Left ventricle myocardium inferior (tissue), 1 donor: Measurements from ENCODE around the gene LDAH. TPM values are rescaled to one million over a fixed set of nuclear protein-coding genes. Genes with fewer than 3 reads are reported as not detected.

Experiments used
- DNase-seq: peaks from one replicate; pipeline ENCODE4 v3.0.0-alpha.2; 2020
- H3K27ac ChIP-seq: fragments of 200-600 bp; replicated peaks from 2 replicates; pipeline ENCODE4 v1.8.0; 2021
- H3K27me3 ChIP-seq: fragments of 200-600 bp; 2 replicates; pipeline ENCODE4 v1.8.0; 2021; ENCODE audit warnings: low read depth
- H3K36me3 ChIP-seq: fragments of 200-600 bp; 2 replicates; pipeline ENCODE4 v1.8.0; 2021
- H3K4me1 ChIP-seq: fragments of 200-600 bp; 2 replicates; pipeline ENCODE4 v1.8.0; 2021
- H3K4me3 ChIP-seq: fragments of 200-600 bp; 2 replicates; pipeline ENCODE4 v1.8.0; 2021; ENCODE audit warnings: mild to moderate bottlenecking, moderate library complexity
- H3K9me3 ChIP-seq: fragments of 200-600 bp; replicated peaks from 2 replicates; pipeline ENCODE4 v1.8.0; 2021
- CTCF ChIP-seq: fragments of 200-600 bp; IDR thresholded peaks from 2 replicates; pipeline ENCODE4 v1.8.0; 2021; ENCODE audit warnings: antibody characterized with exemption, mild to moderate bottlenecking, borderline replicate concordance
- intact Hi-C: fragments of 100-400 bp; cut with micrococcal nuclease; formaldehyde crosslinking; loops from one replicate; pipeline ENCODE4 v1.11.0; 2022
- total RNA-seq: library from RNA; stranded (reverse); fragmentation: NEBNext Ultra II Directional; extraction: Animal tissue kit (Norgen Biotek cat#: 25700); gene quantifications from one replicate; pipeline ENCODE4 v1.2.1, GENCODE V29; 2021
- donor health status: DM: no; HTN: yes; CAD: no; lungs with severe emphysema.

LDAH gene
- total RNA-seq, 1 donor from 2014 or later = 8.5 TPM

DNA sequence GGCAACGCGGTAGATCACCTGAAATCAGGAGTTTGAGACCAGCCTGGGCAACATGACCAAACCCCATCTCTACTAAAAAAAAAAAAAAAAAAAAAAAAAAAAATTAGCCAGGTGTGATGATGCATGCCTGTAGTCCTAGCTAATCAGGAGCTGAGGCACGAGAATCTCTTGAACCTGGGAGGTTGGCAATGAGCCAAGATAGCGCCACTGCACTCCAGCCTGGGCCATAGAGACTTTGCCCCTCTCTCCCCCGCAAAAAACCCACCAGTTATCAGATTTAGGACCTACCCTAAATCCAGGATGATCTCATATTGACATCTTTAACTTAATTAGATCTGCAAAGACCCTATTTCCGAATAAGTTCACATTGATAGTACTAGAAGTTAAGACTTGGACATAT lies 29.2 kb upstream of the LDAH start:
- no peak for TF ChIP-seq CTCF
- H3K4me1 ChIP-seq = no peaks in the 10 kb centered on the region
- H3K27me3 ChIP-seq = peaks cover 49% of the 10 kb centered on the region
- H3K36me3 ChIP-seq = no peaks in the 10 kb centered on the region
- no peak overlapping the region for H3K27ac ChIP-seq
- intact Hi-C loops = no loop called here
- no peak for DNase-seq
- no peak overlapping the region for H3K4me3 ChIP-seq
- H3K9me3 ChIP-seq = no peaks in the 10 kb centered on the region

- no peaks in the 10 kb centered on the region for H3K9me3 ChIP-seq
- H3K36me3 ChIP-seq = no peaks in the 10 kb centered on the region
- no peaks in the 10 kb centered on the region for H3K4me1 ChIP-seq
- H3K4me3 ChIP-seq = no peak overlapping the region
- H3K27ac ChIP-seq = no peak overlapping the region
- intact Hi-C loops = no loop called here
- no peak for DNase-seq
- TF ChIP-seq CTCF = no peak
- peaks cover 39% of the 10 kb centered on the region for H3K27me3 ChIP-seq
These were observed 21.3 kb upstream of the LDAH start for GRCh38 chr2:20844246-20844645.

DNA sequence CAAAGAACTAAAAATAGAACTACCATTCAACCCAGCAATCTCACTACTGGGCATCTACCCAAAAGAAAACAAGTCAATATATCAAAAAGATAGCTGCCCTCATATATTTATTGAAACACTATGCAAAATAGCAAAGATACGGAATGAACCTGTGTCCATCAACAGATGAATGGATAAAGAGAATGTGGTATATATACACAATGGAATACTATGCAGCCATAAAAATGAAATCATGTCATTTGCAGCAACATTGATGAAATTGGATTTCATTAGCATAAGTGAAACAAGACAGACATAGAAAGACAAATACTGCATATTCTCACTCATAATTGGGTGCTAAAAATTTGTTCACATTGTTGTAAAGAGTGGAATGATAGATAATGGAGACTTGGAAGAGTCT lies 16.2 kb upstream of the LDAH start:
- DNase-seq = no peak
- H3K27ac ChIP-seq = no peak overlapping the region
- H3K4me1 ChIP-seq = no peaks in the 10 kb centered on the region
- TF ChIP-seq CTCF = no peak
- H3K9me3 ChIP-seq = no peaks in the 10 kb centered on the region
- H3K27me3 ChIP-seq = peaks cover 69% of the 10 kb centered on the region
- no peaks in the 10 kb centered on the region for H3K36me3 ChIP-seq
- no peak overlapping the region for H3K4me3 ChIP-seq
- intact Hi-C loops = no loop called here

- no peak for TF ChIP-seq CTCF
- no peak for DNase-seq
- no peaks in the 10 kb centered on the region for H3K36me3 ChIP-seq
- no peak overlapping the region for H3K4me3 ChIP-seq
- H3K9me3 ChIP-seq = no peaks in the 10 kb centered on the region
- intact Hi-C loops = no loop called here
- H3K27me3 ChIP-seq = peaks cover 79% of the 10 kb centered on the region
- no peaks in the 10 kb centered on the region for H3K4me1 ChIP-seq
- no peak overlapping the region for H3K27ac ChIP-seq
These were observed 15.1 kb upstream of the LDAH start for GRCh38 chr2:20838016-20838415.

DNA sequence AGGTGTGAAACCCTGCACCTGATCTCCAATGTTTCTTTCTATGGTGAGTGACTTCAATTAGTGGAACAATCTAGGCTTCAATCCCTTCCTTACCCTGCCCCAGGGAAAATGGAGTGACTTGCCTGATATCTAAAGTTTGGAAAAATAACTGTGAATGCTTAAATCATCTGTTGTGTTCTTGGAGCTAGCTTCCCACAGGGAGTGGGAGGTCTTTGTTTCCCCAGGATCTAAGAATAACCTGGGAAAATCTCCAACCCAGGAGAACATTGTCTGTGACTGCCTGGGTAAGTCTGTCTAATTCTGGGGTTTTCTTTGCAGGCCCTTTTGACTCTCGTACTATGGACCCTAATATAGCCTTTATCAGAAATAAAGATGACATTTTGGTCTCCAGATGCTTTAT lies 13.6 kb upstream of the LDAH start:
- H3K36me3 ChIP-seq = no peaks in the 10 kb centered on the region
- H3K4me1 ChIP-seq = no peaks in the 10 kb centered on the region
- intact Hi-C loops = no loop called here
- H3K9me3 ChIP-seq = no peaks in the 10 kb centered on the region
- H3K4me3 ChIP-seq = no peak overlapping the region
- peaks cover 79% of the 10 kb centered on the region for H3K27me3 ChIP-seq
- H3K27ac ChIP-seq = no peak overlapping the region
- DNase-seq = no peak
- TF ChIP-seq CTCF = no peak

GRCh38 chr2:20834331-20834730 lies 11.4 kb upstream of the LDAH start:
- peaks cover 89% of the 10 kb centered on the region for H3K27me3 ChIP-seq
- H3K27ac ChIP-seq = no peak overlapping the region
- no peaks in the 10 kb centered on the region for H3K9me3 ChIP-seq
- no peak for DNase-seq
- TF ChIP-seq CTCF = no peak
- no peaks in the 10 kb centered on the region for H3K4me1 ChIP-seq
- H3K4me3 ChIP-seq = no peak overlapping the region
- no peaks in the 10 kb centered on the region for H3K36me3 ChIP-seq
- intact Hi-C loops = no loop called here
